GM18498 (cell line): ENCODE results near the gene TNNT1.
"Not testable (repeated sequence)": the region's sequence is repeated elsewhere in the genome, so short reads cannot be mapped to it uniquely, and the experiment has no call there.

Source experiments
- ATAC-seq: cut with Tn5 transposase; IDR thresholded peaks from one replicate; pipeline ENCODE4 v1.9.1; 2021; ENCODE audit warnings: mild to moderate bottlenecking, moderate library complexity; ENCODE audit not compliant: unreplicated experiment

Gene TNNT1

GRCh38 chr19:55112777-55113569, 36.0 kb downstream of the TNNT1 start:
- no peak for ATAC-seq

- no peak for ATAC-seq
Measured at GRCh38 chr19:55112246-55112776, 36.7 kb downstream of the TNNT1 start.

GRCh38 chr19:55111238-55111831, 37.7 kb downstream of the TNNT1 start:
- ATAC-seq = no peak

- ATAC-seq = no peak
Measured at GRCh38 chr19:55109527-55110291, 39.3 kb downstream of the TNNT1 start.

- not testable (repeated sequence) for ATAC-seq
Measured at GRCh38 chr19:55107252-55107651, 41.8 kb downstream of the TNNT1 start.

GRCh38 chr19:55106591-55106990, 42.4 kb downstream of the TNNT1 start:
- no peak for ATAC-seq

- ATAC-seq = no peak
Measured at GRCh38 chr19:55105237-55105636, 43.8 kb downstream of the TNNT1 start.

- no peak for ATAC-seq
Measured at GRCh38 chr19:55103190-55103589, 45.8 kb downstream of the TNNT1 start.

GRCh38 chr19:55101261-55101660, 47.7 kb downstream of the TNNT1 start:
- ATAC-seq = no peak

- no peak for ATAC-seq
Measured at GRCh38 chr19:55099557-55100506, 49.2 kb downstream of the TNNT1 start.

GRCh38 chr19:55098716-55099556, 50.1 kb downstream of the TNNT1 start:
- no peak for ATAC-seq

GRCh38 chr19:55097864-55098715, 50.9 kb downstream of the TNNT1 start:
- no peak for ATAC-seq

GRCh38 chr19:55096061-55096701, 52.8 kb downstream of the TNNT1 start:
- ATAC-seq = no peak

GRCh38 chr19:55095260-55096060, 53.5 kb downstream of the TNNT1 start:
- no peak for ATAC-seq

- no peak for ATAC-seq
Measured at GRCh38 chr19:55094456-55095259, 54.3 kb downstream of the TNNT1 start.
